Endodermal cell (in vitro differentiated cells): ENCODE results near the gene TXNDC2. TPM values are rescaled to one million over a fixed set of nuclear protein-coding genes. Genes with fewer than 3 reads are reported as not detected.

Experiments used
- DNase-seq: peaks from one replicate; pipeline ENCODE4 v3.0.0-alpha.2; 2017
- H3K27ac ChIP-seq: 2 replicates; pipeline ENCODE4 v1.5.1; 2013; ENCODE audit warnings: mild to moderate bottlenecking, low read depth, low read length, moderate library complexity
- H3K27me3 ChIP-seq: 2 replicates; pipeline ENCODE4 v1.6.1; 2013; ENCODE audit warnings: mild to moderate bottlenecking, low read length, moderate library complexity; ENCODE audit not compliant: insufficient read depth, control insufficient read depth, poor library complexity, severe bottlenecking
- H3K36me3 ChIP-seq: 2 replicates; pipeline ENCODE4 v1.7.0; 2013; ENCODE audit warnings: mild to moderate bottlenecking, low read length, moderate library complexity; ENCODE audit not compliant: control insufficient read depth, insufficient read depth
- H3K4me1 ChIP-seq: one replicate; pipeline ENCODE4 v1.7.0; 2013; ENCODE audit warnings: low read length; ENCODE audit not compliant: control insufficient read depth, insufficient read depth
- H3K4me3 ChIP-seq: 2 replicates; pipeline ENCODE4 v1.5.1; 2013; ENCODE audit warnings: mild to moderate bottlenecking, low read length, moderate library complexity
- H3K9ac ChIP-seq: 2 replicates; pipeline ENCODE4 v1.6.1; 2013; ENCODE audit warnings: mild to moderate bottlenecking, low read length, moderate library complexity; ENCODE audit not compliant: poor library complexity, severe bottlenecking; ENCODE audit errors: extremely low read depth
- H3K9me3 ChIP-seq: 2 replicates; pipeline ENCODE4 v1.6.1; 2013; ENCODE audit warnings: mild to moderate bottlenecking, low read length, moderate library complexity; ENCODE audit not compliant: control insufficient read depth
- H3K27ac Mint-ChIP-seq: 2 replicates; pipeline ENCODE4 v1.8.0; 2020; ENCODE audit warnings: mixed read lengths
- H3K27me3 Mint-ChIP-seq: 2 replicates; pipeline ENCODE4 v1.8.0; 2021; ENCODE audit warnings: mild to moderate bottlenecking, mixed read lengths; ENCODE audit not compliant: insufficient read depth
- H3K36me3 Mint-ChIP-seq: 2 replicates; pipeline ENCODE4 v1.8.0; 2020; ENCODE audit warnings: low read depth, mixed read lengths
- H3K4me1 Mint-ChIP-seq: 2 replicates; pipeline ENCODE4 v1.8.0; 2020; ENCODE audit warnings: mixed read lengths
- H3K4me3 Mint-ChIP-seq: 2 replicates; pipeline ENCODE4 v1.8.0; 2020; ENCODE audit warnings: mild to moderate bottlenecking, moderate library complexity, mixed read lengths
- H3K9me3 Mint-ChIP-seq: 2 replicates; pipeline ENCODE4 v1.8.0; 2020; ENCODE audit warnings: mild to moderate bottlenecking, mixed read lengths
- CTCF ChIP-seq: fragments of 200-600 bp; sonication (generic); conservative IDR thresholded peaks from 2 replicates; pipeline ENCODE4 v1.5.0; 2021; ENCODE audit warnings: antibody characterized with exemption, mild to moderate bottlenecking
- WGBS, 2 experiments: methylation state at CpG; one replicate each; pipeline versions ENCODE4 v1.1.5 to v1.1.7; 2013; ENCODE audit warnings: missing lambda C conversion rate in 2 of 2, mixed read lengths in 1 of 2; ENCODE audit not compliant: insufficient coverage in 1 of 2, insufficient read length in 1 of 2; 5-methylcytosine and 5-hydroxymethylcytosine counted together
- total RNA-seq, 2 donors: library from RNA; stranded (reverse); fragmentation: NEBNext Ultra II Directional in 1 of 2; extraction: Animal tissue kit (Norgen Biotek cat#: 25700) in 1 of 2; gene quantifications; 2 replicates in 1 of 2; 3 replicates in 1 of 2; pipeline ENCODE4 v1.2.1, GENCODE V29; 2021

Gene TXNDC2
- total RNA-seq, 2 donors from 2014 or later = not detected

GRCh38 chr18:9845256-9845655 lies 40.5 kb upstream of the TXNDC2 start:
- 85 to 98% methylated on average over 2 to 3 of the region's 3 CpGs for WGBS, 2 experiments
- DNase-seq = no peak
- Mint-ChIP-seq H3K9me3 (no peaks in the 10 kb centered on the region), H3K27ac (no peak overlapping the region), H3K4me3 (no peak overlapping the region), H3K36me3 (peaks cover 2% of the 10 kb centered on the region), H3K27me3 (no peaks in the 10 kb centered on the region), H3K4me1 (peaks cover 4% of the 10 kb centered on the region)
- Histone ChIP-seq H3K36me3 (no peaks in the 10 kb centered on the region), H3K4me1 (no peaks in the 10 kb centered on the region), H3K4me3 (no peak overlapping the region), H3K9ac (no peak overlapping the region), H3K27ac (no peak overlapping the region), H3K27me3 (no peaks in the 10 kb centered on the region), H3K9me3 (no peaks in the 10 kb centered on the region)
- no peak for TF ChIP-seq CTCF

- H3K36me3 ChIP-seq = no peaks in the 10 kb centered on the region
- no peak overlapping the region for H3K27ac ChIP-seq
- no peaks in the 10 kb centered on the region for H3K27me3 ChIP-seq
- H3K36me3 Mint-ChIP-seq = peaks cover 2% of the 10 kb centered on the region
- 94 to 96% methylated on average over 6 to 10 of the region's 10 CpGs for WGBS, 2 experiments
- TF ChIP-seq CTCF = no peak
- H3K27me3 Mint-ChIP-seq = no peaks in the 10 kb centered on the region
- H3K4me3 ChIP-seq = no peak overlapping the region
- no peak overlapping the region for H3K9ac ChIP-seq
- H3K4me3 Mint-ChIP-seq = no peak overlapping the region
- no peak overlapping the region for H3K27ac Mint-ChIP-seq
- H3K9me3 ChIP-seq = no peaks in the 10 kb centered on the region
- H3K4me1 ChIP-seq = no peaks in the 10 kb centered on the region
- peaks cover 4% of the 10 kb centered on the region for H3K4me1 Mint-ChIP-seq
- no peak for DNase-seq
- H3K9me3 Mint-ChIP-seq = no peaks in the 10 kb centered on the region
Measured at GRCh38 chr18:9846162-9846925, 39.4 kb upstream of the TXNDC2 start.

- no peaks in the 10 kb centered on the region for H3K27me3 ChIP-seq
- TF ChIP-seq CTCF = no peak
- no peak overlapping the region for H3K9ac ChIP-seq
- H3K36me3 Mint-ChIP-seq = peaks cover 4% of the 10 kb centered on the region
- no peaks in the 10 kb centered on the region for H3K36me3 ChIP-seq
- no peak overlapping the region for H3K27ac ChIP-seq
- H3K4me1 Mint-ChIP-seq = peaks cover 4% of the 10 kb centered on the region
- no peak overlapping the region for H3K4me3 Mint-ChIP-seq
- H3K4me1 ChIP-seq = no peaks in the 10 kb centered on the region
- peaks cover 9% of the 10 kb centered on the region for H3K9me3 Mint-ChIP-seq
- peaks cover 10% of the 10 kb centered on the region for H3K9me3 ChIP-seq
- H3K27me3 Mint-ChIP-seq = no peaks in the 10 kb centered on the region
- H3K4me3 ChIP-seq = no peak overlapping the region
- DNase-seq = no peak
- 91 to 97% methylated on average over 5 of the region's 5 CpGs for WGBS, 2 experiments
- H3K27ac Mint-ChIP-seq = no peak overlapping the region
Measured at GRCh38 chr18:9848170-9848879, 37.4 kb upstream of the TXNDC2 start.
